Activated effector memory CD4-positive, alpha-beta T cell treated with Interleukin-2 at 50 U/mL for 16 hours (primary cell): ENCODE measurements around the gene TYROBP.
A peak's percentile ranks its signal among the peaks of the same experiment; 100 is the strongest.
"Not testable (repeated sequence)": the region's sequence is repeated elsewhere in the genome, so short reads cannot be mapped to it uniquely, and the experiment has no call there.

ENCODE experiments used
- DNase-seq: peaks from one replicate; pipeline ENCODE4 v3.0.0-alpha.2; 2020

The TYROBP gene

DNA sequence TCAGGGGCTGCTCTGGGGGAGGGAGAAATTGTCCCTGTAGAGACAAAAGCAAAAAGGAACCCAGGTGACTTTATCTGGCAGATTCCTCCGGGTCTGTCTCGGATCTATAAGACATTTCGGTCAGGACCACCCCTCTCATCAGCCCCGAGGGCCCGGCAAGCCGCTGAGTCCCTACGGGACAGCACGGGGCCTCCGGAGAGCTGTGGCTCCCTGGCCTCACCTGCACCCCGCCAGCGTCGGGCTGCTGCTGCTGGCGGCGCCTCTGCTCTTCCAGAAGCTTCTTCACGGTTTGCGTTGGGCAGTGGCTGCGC is 9.6 kb downstream of the TYROBP start:
- DNase-seq: no peak

DNA sequence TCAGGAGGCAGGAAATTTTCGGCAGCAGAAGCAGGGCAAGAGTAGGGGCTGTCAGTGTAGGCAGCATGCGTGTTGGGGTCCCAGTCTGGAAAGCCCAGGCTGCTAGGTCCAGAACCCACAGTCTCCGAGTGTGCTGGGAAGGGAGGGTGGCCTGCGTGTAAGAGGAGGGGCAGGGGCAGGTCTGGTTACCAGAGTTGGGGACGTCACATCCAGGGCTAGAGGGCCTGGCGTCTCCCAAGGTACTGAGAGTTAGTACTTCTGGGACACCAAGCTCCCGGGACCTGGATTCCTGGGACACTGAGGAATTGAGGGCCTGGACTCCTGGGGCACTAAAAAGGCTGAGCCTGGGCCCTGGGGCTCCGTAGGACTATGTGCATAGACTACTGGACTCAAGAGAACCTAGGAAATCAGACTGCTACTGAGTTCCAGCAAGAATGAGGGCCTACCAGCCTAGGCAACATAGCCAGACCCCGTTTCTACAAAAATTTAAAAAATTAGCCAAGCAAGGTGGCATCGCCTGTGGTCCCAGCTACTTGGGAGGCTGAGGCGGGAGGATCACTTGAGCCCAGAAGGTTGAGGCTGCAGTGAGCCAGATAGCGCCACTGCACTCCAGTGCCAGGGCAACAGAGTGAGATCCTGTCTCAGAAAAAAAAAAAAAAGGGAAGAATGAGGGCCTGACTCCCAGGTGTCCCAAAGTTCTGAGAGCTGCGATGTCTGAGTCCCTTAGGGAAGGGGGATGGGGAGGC is 10.2 kb downstream of the TYROBP start:
- no peak for DNase-seq

DNA sequence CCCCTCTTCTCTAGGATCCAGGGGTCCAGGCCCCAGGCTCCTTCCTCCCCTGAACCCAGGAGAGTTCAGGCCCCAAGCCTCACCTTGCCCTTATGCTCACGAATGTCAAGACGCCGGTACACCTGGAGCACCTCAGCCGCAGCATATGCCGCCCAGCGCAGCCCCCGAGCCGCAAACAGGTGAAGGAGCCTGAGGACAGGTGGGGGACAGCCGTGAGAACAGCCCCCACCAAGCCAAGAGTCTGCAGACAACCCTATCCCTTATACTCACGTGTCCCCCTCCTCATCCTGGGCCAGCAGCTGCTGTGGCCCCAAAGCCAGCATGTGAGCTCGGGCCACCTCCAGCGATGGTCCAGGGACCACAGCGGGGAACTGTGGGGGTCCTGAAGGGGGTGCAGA is 11.5 kb downstream of the TYROBP start:
- no peak for DNase-seq

DNA sequence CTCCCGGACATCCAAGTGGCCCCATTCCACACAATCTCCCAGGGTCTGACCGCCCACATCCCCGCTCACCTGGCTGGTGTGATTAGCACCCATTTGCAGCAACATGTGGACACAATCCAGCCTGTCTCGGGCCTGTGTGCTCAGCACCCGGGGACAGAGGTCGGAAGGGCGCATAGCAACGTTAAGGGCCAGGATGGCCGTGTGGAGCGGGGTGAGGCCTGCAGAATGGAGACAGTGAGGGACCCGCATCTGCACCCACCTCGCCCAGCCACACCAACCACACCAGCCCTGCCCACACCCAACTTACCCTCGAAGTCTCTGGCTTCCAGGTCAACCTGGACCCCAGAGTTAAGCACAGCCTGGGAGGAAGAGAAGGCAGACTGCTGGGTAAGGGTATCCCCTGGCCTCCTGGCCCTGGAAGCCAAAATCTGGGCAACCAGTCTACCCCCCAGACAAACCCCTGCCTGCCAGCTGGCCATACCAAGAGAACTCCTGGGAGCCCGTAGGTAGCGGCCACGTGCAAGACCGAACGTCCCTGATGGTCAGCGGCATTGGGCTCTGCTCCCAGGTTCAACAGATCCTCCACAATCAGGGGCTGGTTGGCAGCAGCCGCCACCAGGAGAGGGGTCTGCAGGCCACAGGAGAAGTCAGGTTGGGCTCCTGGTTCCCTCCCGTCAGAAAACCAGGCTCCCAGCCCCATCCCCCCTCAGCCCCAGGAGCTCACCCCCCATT is 12.0 kb downstream of the TYROBP start:
- no peak for DNase-seq

DNA sequence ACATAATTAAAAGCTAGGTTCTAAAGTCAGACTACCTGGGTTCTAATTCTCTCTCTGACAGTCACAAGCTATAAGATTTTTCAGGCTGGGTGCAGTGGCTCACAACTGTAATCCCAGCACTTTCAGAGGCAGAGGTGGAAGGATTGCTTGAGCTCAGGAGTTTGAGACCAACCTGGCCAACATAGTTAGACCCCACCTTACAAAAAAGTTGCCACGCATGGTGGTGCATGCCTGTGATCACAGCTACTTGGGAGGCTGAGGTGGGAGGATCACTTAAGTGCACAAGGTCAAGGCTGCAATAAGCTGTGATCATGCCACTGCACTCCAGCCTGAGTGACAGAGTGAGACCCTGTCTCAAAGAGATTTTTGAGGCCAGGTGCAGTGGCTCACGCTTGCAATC is 13.8 kb downstream of the TYROBP start:
- DNase-seq: no peak

DNA sequence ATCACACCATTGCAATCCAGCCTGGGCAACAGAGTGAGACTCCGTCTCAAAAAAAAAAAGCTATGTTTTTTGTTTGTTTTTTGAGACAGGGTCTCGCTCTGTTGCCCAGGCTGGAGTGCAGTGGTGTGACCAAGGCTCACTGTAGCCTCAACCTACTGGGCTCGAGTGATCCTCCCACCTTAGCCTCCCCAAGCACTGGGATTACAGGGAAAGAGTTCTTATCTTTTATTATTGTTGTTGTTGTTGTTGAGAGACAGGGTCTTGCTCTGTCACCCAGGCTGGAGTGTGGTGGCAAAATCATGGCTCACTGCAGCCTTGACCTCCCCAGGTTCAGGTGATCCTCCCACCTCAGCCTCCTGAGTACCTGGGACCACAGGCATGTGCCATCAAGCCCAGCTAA is 16.3 kb downstream of the TYROBP start:
- not testable (repeated sequence) for DNase-seq

DNA sequence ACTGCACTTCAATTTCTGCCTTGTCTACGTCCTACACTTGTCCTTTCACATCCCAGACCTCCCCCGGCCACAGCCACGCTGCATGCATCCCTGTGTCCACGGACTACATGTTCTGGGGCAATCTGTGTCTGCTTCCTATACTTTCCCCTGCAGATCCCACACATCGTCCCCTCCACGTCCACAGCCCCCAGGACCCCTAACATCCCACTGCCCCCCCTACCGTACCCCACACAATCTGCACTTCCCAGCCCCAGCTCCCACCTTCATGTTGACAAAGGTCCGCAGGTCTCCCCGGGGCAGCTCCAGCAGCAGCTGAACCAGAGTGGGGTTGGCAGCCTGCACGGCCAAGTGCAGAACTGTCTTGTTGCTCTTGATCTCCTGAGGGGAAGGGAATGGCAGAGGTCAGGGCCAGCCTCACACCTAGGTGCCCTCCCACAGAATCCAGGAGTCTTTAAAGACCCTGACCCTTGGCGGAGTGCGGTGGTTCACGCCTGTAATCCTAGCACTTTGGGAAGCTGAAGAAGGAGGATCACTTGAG is 17.9 kb downstream of the TYROBP start:
- DNase-seq: no peak

DNA sequence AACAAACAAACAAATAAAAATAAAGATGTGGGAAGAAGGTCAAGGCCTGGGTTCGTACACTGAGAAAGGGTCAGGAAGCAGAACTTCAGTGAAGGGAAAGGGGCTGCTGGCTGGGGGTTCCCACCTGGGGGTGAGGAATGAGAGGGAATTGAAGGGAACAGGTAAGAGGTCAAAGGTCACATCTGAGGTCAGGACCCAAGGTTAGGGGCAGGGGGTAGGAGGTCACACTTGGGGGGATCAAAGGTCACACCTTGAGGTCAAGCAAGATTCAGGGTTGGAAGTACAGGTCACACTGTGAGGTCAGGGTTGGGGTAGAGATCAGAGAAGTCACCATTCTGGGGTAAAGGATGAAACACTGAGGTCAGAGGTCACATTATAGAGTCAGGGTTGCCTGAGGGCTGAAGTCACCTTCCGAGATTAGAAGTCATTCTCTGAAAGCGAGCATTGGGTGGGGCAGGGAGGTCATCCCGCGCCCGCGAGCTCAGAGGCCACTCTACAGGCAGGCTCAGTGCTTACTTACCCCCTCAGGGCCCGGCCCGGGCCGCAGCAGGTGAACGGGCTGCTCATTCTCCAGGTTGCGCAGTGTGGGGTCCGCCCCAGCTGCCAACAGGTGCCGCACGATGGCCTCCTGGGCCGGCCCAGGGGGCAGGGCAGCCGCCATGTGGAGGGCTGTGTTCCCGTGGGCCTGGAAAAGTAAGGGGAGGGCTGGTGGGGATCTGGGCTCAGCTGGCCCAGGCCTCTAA is 18.6 kb downstream of the TYROBP start:
- DNase-seq: no peak

DNA sequence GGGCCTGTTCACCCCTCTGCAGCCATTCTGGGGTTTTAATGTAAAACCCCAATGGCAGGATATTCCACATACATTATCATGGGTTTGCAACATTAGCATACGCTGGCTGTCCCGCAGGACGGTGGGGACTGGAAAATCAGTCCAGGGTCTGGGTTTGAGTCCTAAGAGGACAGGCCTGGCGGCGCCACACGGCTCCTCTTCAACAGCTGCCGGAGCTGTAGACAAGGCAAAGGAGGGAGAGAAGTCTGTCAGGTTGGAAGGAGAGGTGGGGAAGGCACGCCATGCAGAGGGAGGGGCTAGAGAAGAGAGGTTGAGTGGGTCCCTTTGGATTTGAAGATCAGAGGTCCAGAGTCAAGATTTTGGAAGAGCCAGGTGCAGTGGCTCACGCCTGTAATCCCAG is 19.7 kb downstream of the TYROBP start:
- no peak for DNase-seq

DNA sequence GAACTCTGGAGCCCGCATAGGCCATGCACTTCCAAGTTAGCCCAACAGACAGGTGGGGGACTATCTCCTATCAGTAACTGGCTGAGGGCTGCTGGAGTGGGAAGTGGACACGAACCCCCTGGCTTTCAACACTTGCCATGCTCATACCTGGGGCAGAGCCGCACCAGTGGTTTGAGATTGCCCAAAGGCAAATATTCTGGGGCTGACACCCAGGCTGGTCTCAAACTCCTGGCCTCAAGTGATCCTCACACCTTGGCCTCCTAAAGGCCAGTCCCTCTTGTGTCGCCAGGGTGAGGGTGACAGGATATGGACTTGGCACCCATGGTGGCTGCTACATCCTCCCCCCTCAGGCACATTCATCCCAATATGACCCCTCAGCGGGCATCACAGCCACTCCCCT is 20.9 kb downstream of the TYROBP start:
- DNase-seq: no peak

DNA sequence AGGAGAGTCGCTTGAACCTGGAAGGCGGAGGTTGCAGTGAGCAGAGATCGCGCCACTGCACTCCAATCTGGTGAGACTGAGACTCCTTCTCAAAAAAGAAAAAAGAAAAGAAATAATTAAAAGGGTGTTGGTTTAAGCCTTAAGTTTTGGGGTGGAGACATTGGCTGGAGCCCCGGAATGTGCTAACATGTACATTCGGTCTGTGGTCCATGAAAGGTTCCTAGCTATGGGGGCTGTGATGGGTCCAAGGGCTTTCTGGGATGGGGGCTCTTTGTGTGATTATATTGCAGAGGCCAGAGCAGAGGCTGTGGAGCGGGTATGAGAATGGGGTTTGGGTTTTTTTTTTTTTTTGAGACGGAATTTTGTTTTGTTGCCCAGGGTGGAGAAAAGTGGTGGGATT is 22.2 kb downstream of the TYROBP start:
- no peak for DNase-seq

DNA sequence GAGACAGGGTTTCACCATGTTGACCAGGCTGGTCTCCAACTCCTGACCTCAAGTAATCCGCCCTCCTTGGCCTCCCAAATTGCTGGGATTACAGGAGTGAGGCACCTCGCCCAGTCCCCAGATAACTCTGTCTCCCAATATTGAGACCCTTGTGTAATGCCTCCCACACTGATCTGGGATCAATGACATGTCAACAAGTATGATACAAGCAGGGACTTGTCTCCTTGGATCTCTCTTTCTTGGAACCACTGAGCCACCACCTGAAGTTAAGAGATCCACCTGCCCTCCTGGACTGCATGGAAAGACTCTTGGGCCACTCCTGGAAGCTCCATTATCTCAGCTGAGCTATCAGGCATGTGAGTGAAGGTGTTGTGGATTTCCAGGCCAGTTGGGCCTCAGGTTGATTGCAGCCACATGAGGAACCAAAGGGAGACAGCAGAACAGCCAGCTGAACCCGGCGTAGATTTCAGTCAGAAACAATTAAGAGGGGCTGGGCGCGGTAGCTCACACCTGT is 22.8 kb downstream of the TYROBP start:
- DNase-seq: no peak

DNA sequence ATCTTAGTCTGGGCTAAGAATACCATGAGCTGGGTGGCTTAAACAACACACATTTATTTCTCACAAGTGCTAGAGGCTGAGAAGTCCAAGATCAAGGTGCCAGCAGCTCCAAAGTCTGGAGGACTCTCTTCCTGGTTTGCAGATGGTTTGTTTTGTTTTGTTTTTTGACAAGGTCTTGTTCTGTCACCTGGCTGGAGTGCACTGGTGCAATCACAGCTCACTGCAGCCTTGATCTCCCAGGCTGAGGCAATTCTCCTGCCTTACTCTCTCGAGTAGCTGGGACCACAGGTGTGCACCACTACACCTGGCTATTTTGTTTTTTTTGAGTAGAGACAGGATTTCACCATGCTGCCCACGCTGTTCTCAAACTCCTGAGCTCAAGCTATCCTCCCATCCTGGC is 24.2 kb downstream of the TYROBP start:
- DNase-seq: no peak

DNA sequence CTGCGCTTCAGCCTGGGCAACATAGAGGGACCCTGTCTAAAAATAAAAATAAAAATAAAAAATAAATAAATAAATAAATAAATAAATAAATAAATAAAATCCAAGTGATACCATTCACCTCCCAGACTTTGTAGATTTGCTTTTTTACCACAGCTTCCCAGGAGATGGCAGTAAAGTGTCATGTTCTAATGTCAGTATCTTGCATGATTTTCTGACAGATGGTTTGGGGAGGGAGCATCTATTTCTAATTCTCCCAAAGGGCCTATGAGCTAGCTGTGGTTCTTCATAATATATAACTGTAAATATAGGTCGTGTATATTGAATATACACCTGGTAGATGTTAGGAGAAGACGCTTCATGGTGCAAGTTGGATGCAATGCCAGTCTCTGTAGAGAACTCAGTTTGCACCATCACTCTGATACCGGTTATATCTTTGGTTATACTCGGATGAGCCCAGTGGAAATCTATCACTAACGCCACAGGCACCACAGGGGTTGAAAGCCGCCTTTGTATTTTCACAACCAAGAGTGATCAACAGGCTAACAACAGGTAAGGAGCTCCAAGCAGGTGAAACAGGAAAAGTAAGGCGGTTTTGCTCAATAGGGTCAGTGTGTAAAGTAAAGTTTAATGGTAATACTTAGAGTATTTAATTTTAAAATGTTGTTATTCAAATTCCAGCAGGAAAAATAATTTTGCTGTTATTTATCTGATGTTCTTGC is 25.8 kb downstream of the TYROBP start:
- no peak for DNase-seq

DNA sequence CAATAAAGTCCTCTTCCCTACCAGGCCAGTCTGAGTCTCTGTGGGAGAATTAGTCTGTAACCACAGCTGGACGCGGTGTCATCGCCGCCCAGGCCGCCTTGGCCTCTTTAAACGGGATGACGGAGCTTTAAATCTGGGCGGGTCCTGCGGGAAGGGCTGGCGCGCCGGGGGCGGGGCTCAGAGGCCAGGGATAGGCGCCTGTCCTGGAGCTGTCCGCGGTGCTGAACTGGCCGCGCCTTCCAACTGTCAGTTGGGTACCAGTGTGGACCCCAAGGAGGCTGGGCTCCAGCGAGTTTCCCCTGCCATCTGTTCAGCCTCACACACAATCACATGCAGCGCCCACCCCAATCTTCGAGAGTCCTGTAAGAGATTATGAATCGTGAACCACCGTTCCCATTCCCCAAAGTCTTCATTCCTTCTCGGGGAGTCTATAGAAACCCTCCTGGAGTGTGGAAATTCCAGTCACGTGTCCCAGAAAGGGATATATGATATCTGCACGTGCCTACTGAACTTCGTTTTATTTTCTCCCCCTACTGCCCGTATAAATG is 28.3 kb downstream of the TYROBP start:
- peak; percentile 53 for DNase-seq

DNA sequence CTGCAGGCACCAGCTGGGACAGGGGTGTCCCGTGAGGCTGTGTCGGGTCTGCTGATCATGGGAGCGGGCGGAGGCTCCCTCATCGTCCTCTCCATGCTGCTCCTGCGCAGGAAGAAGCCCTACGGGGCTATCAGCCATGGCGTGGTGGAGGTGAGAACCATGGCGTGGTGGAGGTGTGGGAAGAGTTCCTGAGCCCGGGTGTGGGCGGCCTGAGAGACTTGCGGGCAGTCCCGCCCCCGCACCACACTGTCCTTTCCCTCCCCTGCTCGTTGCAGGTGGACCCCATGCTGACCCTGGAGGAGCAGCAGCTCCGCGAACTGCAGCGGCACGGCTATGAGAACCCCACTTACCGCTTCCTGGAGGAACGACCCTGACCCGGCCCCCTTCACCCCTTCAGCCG is 29.0 kb downstream of the TYROBP start:
- DNase-seq: no peak

DNA sequence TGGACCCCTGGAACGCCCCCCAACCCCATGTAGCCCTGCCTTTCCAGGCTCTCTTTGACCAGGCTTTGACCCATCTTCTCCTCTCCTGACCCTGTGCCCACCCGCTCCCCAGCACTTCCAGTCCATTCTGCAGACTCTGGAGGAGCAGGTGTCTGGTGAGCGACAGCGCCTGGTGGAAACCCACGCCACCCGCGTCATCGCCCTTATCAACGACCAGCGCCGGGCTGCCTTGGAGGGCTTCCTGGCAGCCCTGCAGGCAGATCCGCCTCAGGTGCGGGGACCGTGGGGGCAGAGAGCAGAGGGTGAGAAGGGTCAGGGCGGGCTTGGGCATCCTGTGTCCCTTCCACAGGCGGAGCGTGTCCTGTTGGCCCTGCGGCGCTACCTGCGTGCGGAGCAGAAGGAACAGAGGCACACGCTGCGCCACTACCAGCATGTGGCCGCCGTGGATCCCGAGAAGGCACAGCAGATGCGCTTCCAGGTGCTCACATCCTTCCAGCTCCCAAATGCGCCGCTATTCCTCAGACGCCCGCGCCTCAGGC is 33.6 kb downstream of the TYROBP start:
- DNase-seq: no peak

DNA sequence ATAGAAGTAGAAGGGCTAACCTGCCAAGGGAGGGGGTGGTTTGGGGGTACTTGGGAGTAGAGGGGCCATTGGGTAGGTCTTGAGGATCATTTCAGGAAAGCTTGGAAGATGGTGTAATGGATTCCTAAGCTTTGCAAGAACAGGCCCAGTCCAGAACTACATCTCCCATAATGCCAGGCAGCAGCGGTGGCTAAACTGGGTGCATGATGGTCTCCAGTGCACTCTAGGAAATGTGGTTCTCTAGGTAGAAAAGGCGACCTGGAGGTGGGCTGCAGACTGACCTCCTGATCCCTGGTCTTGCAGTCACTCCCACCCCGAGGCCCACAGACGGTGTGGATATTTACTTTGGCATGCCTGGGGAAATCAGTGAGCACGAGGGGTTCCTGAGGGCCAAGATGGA is 35.9 kb downstream of the TYROBP start:
- no peak for DNase-seq

DNA sequence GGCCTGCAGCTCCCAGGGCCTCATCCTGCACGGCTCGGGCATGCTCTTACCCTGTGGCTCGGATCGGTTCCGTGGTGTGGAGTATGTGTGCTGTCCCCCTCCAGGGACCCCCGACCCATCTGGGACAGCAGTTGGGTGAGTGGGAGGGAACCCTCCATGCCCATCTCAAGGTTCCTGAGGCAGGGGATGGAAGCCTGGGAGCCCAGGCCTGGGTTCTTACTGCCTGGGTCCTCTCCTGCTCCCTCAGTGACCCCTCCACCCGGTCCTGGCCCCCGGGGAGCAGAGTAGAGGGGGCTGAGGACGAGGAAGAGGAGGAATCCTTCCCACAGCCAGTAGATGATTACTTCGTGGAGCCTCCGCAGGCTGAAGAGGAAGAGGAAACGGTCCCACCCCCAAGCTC is 36.5 kb downstream of the TYROBP start:
- DNase-seq: no peak

DNA sequence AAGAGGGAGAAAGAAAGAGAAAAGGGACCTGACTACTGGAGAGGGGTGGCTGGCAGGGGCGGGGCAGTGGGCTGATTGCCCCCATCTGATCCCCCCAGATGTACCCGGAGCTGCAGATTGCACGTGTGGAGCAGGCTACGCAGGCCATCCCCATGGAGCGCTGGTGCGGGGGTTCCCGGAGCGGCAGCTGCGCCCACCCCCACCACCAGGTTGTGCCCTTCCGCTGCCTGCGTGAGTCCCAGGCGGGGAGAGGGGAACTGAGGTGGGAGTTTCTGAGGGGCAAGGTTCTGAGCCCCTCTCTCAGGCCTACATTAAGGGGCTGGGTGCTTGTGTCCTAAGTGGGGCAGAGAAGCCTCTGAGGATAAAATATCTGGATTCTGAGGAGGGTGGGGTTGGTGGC is 37.3 kb downstream of the TYROBP start:
- DNase-seq: no peak

DNA sequence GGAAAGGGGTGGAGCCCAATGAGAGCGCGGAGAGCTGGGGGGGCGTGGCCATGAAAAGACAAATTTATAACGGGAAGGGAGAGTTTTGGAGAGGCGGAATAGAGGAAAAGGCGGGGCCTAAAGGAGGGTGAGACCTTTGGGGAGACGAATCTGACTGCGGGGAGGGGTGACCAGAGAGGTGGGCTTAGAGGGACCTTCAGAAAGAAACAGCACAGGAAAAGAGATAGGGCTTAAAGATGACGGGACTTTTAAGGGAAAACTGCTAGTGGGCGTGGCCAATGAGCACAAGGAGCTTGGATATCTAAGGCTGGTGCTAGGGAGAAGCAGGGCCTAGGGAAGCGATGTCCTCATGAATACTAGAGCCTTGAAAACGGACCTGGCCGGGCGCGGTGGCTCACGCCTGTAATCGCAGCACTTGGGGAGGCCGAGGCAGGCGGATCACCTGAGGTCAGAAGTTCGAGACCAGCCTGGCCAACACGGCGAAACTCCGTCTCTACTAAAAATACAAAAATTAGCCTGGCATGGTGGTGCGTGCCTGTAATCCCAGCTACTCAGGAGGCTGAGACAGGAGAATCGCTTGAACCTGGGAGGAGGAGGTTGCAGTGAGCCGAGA is 37.9 kb downstream of the TYROBP start:
- not testable (repeated sequence) for DNase-seq
